WTC11 (cell line): Measurements from ENCODE around the gene TMEM176A. TPM values are rescaled to one million over a fixed set of nuclear protein-coding genes. Genes with fewer than 3 reads are reported as not detected.

Experiments used
- ATAC-seq: fragments of 200-7000 bp; cut with Tn5 transposase; 2 replicates; pipeline ENCODE4 v1.10.0; 2021; ENCODE audit warnings: mild to moderate bottlenecking, moderate library complexity
- CTCF ChIA-PET: fragments of 300-600 bp; sonication (Branson Sonifier 250); formaldehyde crosslinking; loops from one replicate; lab custom pipeline; 2021; ENCODE audit warnings: antibody characterized with exemption; lab: Charles Lee
- POLR2A ChIA-PET: fragments of 350-600 bp; sonication (Branson Sonifier 250); formaldehyde crosslinking; loops from one replicate; lab custom pipeline; 2021; ENCODE audit warnings: antibody characterized with exemption; lab: Charles Lee
- DNase-seq: peaks from one replicate; pipeline ENCODE4 v3.0.0; 2021; ENCODE audit warnings: low spot score
- H3K27ac Mint-ChIP-seq: 2 replicates; pipeline ENCODE4 v1.8.0; 2021; ENCODE audit warnings: mixed read lengths
- H3K27me3 Mint-ChIP-seq: 2 replicates; pipeline ENCODE4 v1.8.0; 2021; ENCODE audit warnings: low read depth, mild to moderate bottlenecking, moderate library complexity, mixed read lengths
- H3K36me3 Mint-ChIP-seq: 2 replicates; pipeline ENCODE4 v1.8.0; 2021; ENCODE audit warnings: mixed read lengths
- H3K4me1 Mint-ChIP-seq: 2 replicates; pipeline ENCODE4 v1.8.0; 2022; ENCODE audit warnings: mixed read lengths
- H3K4me3 Mint-ChIP-seq: 2 replicates; pipeline ENCODE4 v1.8.0; 2021; ENCODE audit warnings: mild to moderate bottlenecking, moderate library complexity, mixed read lengths
- H3K9me3 Mint-ChIP-seq: 2 replicates; pipeline ENCODE4 v1.8.0; 2021; ENCODE audit warnings: mixed read lengths
- ARID4B ChIP-seq: sonication (generic); formaldehyde crosslinking; IDR thresholded peaks from 2 replicates; pipeline ENCODE4 v1.8.0; 2023; ENCODE audit warnings: missing genetic modification reagents, mild to moderate bottlenecking, borderline replicate concordance
- CREM ChIP-seq: sonication (generic); formaldehyde crosslinking; IDR thresholded peaks from 2 replicates; pipeline ENCODE4 v1.8.1; 2022; ENCODE audit warnings: mild to moderate bottlenecking, missing genetic modification reagents, moderate library complexity
- GTF2I ChIP-seq: fragments of 250-450 bp; sonication (Bioruptor Pico); conservative IDR thresholded peaks from 2 replicates; pipeline ENCODE4 v1.4.0; 2021; ENCODE audit warnings: mild to moderate bottlenecking
- HMGXB4 ChIP-seq: sonication (generic); formaldehyde crosslinking; IDR thresholded peaks from 2 replicates; pipeline ENCODE4 v1.8.1; 2023; ENCODE audit warnings: mild to moderate bottlenecking, moderate library complexity, missing genetic modification reagents
- IRF1 ChIP-seq: sonication (generic); formaldehyde crosslinking; IDR thresholded peaks from 2 replicates; pipeline ENCODE4 v1.8.0; 2023; ENCODE audit warnings: missing genetic modification reagents
- KAT7 ChIP-seq: sonication (generic); formaldehyde crosslinking; IDR thresholded peaks from 2 replicates; pipeline ENCODE4 v1.8.1; 2023; ENCODE audit warnings: missing genetic modification reagents, mild to moderate bottlenecking, borderline replicate concordance
- RORB ChIP-seq: fragments of 250-450 bp; sonication (Bioruptor Pico); IDR thresholded peaks from 2 replicates; pipeline ENCODE4 v1.9.0; 2021; ENCODE audit warnings: mild to moderate bottlenecking
- TEAD1 ChIP-seq: sonication (generic); formaldehyde crosslinking; IDR thresholded peaks from 2 replicates; pipeline ENCODE4 v1.8.0; 2022; ENCODE audit warnings: mild to moderate bottlenecking, missing genetic modification reagents
- TEAD4 ChIP-seq: sonication (generic); formaldehyde crosslinking; IDR thresholded peaks from 2 replicates; pipeline ENCODE4 v1.8.0; 2022; ENCODE audit warnings: mild to moderate bottlenecking, missing genetic modification reagents
- TP53 ChIP-seq: sonication (generic); formaldehyde crosslinking; IDR thresholded peaks from 2 replicates; pipeline ENCODE4 v1.8.1; 2023; ENCODE audit warnings: mild to moderate bottlenecking, missing genetic modification reagents
- USF2 ChIP-seq: sonication (generic); formaldehyde crosslinking; IDR thresholded peaks from 2 replicates; pipeline ENCODE4 v1.8.1; 2023; ENCODE audit warnings: mild to moderate bottlenecking, missing genetic modification reagents, moderate library complexity
- ZBTB43 ChIP-seq: sonication (generic); formaldehyde crosslinking; IDR thresholded peaks from 2 replicates; pipeline ENCODE4 v1.8.1; 2023; ENCODE audit warnings: mild to moderate bottlenecking, missing genetic modification reagents
- ZNF232 ChIP-seq: sonication (generic); formaldehyde crosslinking; IDR thresholded peaks from 2 replicates; pipeline ENCODE4 v1.8.0; 2022; ENCODE audit warnings: mild to moderate bottlenecking, missing genetic modification reagents
- ZNF317 ChIP-seq: sonication (generic); formaldehyde crosslinking; IDR thresholded peaks from 2 replicates; pipeline ENCODE4 v1.8.1; 2023; ENCODE audit warnings: low read depth, mild to moderate bottlenecking, moderate library complexity, missing genetic modification reagents, borderline replicate concordance
- ZNF416 ChIP-seq: fragments of 250-450 bp; sonication (Bioruptor Pico); IDR thresholded peaks from 2 replicates; pipeline ENCODE4 v1.9.0; 2021; ENCODE audit warnings: mild to moderate bottlenecking, inconsistent platforms
- total RNA-seq: library from RNA; stranded (reverse); gene quantifications from 3 replicates; pipeline ENCODE4 v1.2.3, GENCODE V29; 2021

Gene TMEM176A
- total RNA-seq, 1 experiment from 2014 or later = 0.74 TPM

GRCh38 chr7:150799156-150799555, 1.4 kb upstream of the TMEM176A start:
- TF ChIP-seq ZNF232 (CRISPR knock-in tag) = no peak
- no peak for TF ChIP-seq HMGXB4 (CRISPR knock-in tag)
- no peak for TF ChIP-seq ZNF416 (CRISPR knock-in tag)
- no peak for TF ChIP-seq GTF2I (CRISPR knock-in tag)
- TF ChIP-seq TEAD1 = no peak
- no peak for TF ChIP-seq IRF1
- no peak for TF ChIP-seq USF2 (CRISPR knock-in tag)
- TF ChIP-seq ZBTB43 (CRISPR knock-in tag) = no peak
- CTCF ChIA-PET = interaction anchor here (1.0 to 3.3 kb wide), 4 partner anchors 20 to 219 kb away, joined by 5 to 12 read pairs (median 6); no protein-coding TSS in a partner anchor
- no peaks in the 10 kb centered on the region; the same call in none of the 2 replicates for H3K9me3 Mint-ChIP-seq
- DNase-seq (no peak), ATAC-seq (no peak)
- no peaks in the 10 kb centered on the region for H3K36me3 Mint-ChIP-seq
- peaks cover 15% of the 10 kb centered on the region for H3K4me1 Mint-ChIP-seq
- peaks cover 69% of the 10 kb centered on the region for H3K27me3 Mint-ChIP-seq
- POLR2A ChIA-PET = no interaction called here
- no peak overlapping the region for H3K27ac Mint-ChIP-seq
- H3K4me3 Mint-ChIP-seq = peak overlapping the region; percentile 59

- peaks cover 15% of the 10 kb centered on the region for H3K4me1 Mint-ChIP-seq
- peak; percentile 30; the same call in 1 of the 2 replicates for TF ChIP-seq ZNF317 (CRISPR knock-in tag)
- no peak for TF ChIP-seq RORB (CRISPR knock-in tag)
- TF ChIP-seq TP53 (CRISPR knock-in tag) = no peak
- no peak for TF ChIP-seq TEAD4
- 0 out of 2 replicates have a peak, but pooled peaks have one; percentile 46 for TF ChIP-seq KAT7 (CRISPR knock-in tag)
- TF ChIP-seq ZNF416 (CRISPR knock-in tag) = no peak
- TF ChIP-seq, all 79 proteins: peak for 2
- DNase-seq = peak; percentile 37
- peak; percentile 30 for ATAC-seq
- Mint-ChIP-seq H3K9me3 (peaks cover under 1% of the 10 kb centered on the region), H3K27ac (no peak within 1 kb of the TSS), H3K4me3 (peak within 1 kb of the TSS; percentile 59), H3K27me3 (peaks cover 70% of the 10 kb centered on the region), H3K36me3 (no peaks in the 10 kb centered on the region)
- ChIA-PET CTCF (interaction anchor here (0.8 to 3.3 kb wide), 10 partner anchors 15 to 444 kb away, joined by 3 to 12 read pairs (median 4); no protein-coding TSS in a partner anchor), POLR2A (no interaction called here)
Measured at GRCh38 chr7:150799741-150800580, 608 bp upstream of the TMEM176A start, which contains the start of gene TMEM176B. TSS of gene TMEM176B (minus strand) at chr7:150800364. CDS start at chr7:150796569, 3,795 bp downstream.

GRCh38 chr7:150801242-150801945, 825 bp downstream of the TMEM176A start:
- peak; percentile 43 for ATAC-seq
- peaks cover 6% of the 10 kb centered on the region for H3K36me3 Mint-ChIP-seq
- H3K27ac Mint-ChIP-seq = no peak overlapping the region
- H3K27me3 Mint-ChIP-seq = peaks cover 78% of the 10 kb centered on the region
- H3K4me3 Mint-ChIP-seq = peak overlapping the region; percentile 56
- peaks cover 15% of the 10 kb centered on the region for H3K9me3 Mint-ChIP-seq
- no peak for DNase-seq
- H3K4me1 Mint-ChIP-seq = peaks cover 15% of the 10 kb centered on the region
- POLR2A ChIA-PET = no interaction called here
- CTCF ChIA-PET = interaction anchor here (0.9 to 3.3 kb wide), 4 partner anchors 13 to 97 kb away, joined by 3 to 12 read pairs (median 6); no protein-coding TSS in a partner anchor
- TF ChIP-seq ARID4B (CRISPR knock-in tag) (0 out of 2 replicates have a peak, but pooled peaks have one; percentile 21), CREM (no peak)
